Measurements from ENCODE around the gene CASP3.

DNA sequence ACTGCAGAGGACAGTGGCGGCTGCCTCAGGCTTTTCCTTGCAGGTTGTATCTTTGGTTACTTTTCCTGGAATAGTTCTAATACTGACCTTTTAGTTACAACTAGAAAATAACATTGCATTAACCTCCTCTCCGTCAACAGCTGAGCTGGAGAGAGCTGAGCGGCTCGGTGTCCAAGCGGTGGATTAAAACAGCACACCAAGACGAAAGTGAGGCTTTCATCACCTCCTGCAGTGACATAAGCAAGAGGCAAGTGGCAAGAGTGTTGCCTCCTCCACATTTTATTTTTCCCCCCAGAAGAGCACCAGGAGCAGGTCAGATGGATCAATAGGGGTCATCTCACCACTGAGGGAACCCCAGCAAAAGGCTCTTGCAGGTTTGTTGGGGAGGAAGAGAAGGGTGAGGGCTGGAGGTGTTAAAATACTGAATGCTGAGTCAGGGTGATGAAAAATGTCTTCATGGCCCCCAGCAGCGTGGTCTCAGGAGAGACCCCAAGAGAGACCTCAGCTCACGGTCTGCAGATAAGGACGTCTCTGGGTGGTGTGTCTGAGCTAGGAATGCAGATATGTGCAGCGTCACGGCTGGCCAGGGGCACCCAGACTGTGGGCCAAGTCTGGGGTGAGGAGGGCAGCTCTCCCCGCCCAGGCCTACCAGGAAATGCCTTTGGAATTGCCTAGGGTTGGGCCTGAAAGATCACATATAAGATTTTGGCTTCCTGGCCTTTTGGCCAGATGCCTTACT lies 50.3 kb downstream of the CASP3 start:
- TF ChIP-seq, protein P1, sequence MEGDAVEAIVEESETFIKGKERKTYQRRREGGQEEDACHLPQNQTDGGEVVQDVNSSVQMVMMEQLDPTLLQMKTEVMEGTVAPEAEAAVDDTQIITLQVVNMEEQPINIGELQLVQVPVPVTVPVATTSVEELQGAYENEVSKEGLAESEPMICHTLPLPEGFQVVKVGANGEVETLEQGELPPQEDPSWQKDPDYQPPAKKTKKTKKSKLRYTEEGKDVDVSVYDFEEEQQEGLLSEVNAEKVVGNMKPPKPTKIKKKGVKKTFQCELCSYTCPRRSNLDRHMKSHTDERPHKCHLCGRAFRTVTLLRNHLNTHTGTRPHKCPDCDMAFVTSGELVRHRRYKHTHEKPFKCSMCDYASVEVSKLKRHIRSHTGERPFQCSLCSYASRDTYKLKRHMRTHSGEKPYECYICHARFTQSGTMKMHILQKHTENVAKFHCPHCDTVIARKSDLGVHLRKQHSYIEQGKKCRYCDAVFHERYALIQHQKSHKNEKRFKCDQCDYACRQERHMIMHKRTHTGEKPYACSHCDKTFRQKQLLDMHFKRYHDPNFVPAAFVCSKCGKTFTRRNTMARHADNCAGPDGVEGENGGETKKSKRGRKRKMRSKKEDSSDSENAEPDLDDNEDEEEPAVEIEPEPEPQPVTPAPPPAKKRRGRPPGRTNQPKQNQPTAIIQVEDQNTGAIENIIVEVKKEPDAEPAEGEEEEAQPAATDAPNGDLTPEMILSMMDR (conservative IDR thresholded peaks at IDR 0.05; ENCODE audit: low read length) = no peak
- no peak for TF ChIP-seq EZH2phosphoT487 (IDR thresholded peaks at IDR 0.05; ENCODE audit: borderline replicate concordance, low read depth, low read length)
